WTC11 (cell line): ENCODE data around the gene AP2M1. TPM values are rescaled to one million over a fixed set of nuclear protein-coding genes. Genes with fewer than 3 reads are reported as not detected.

Experiments
- ATAC-seq: fragments of 200-7000 bp; cut with Tn5 transposase; 2 replicates; pipeline ENCODE4 v1.10.0; 2021; ENCODE audit warnings: mild to moderate bottlenecking, moderate library complexity
- CTCF ChIA-PET: fragments of 300-600 bp; sonication (Branson Sonifier 250); formaldehyde crosslinking; loops from one replicate; lab custom pipeline; 2021; ENCODE audit warnings: antibody characterized with exemption; lab: Charles Lee
- POLR2A ChIA-PET: fragments of 350-600 bp; sonication (Branson Sonifier 250); formaldehyde crosslinking; loops from one replicate; lab custom pipeline; 2021; ENCODE audit warnings: antibody characterized with exemption; lab: Charles Lee
- DNase-seq: peaks from one replicate; pipeline ENCODE4 v3.0.0; 2021; ENCODE audit warnings: low spot score
- H3K27ac Mint-ChIP-seq: 2 replicates; pipeline ENCODE4 v1.8.0; 2021; ENCODE audit warnings: mixed read lengths
- H3K27me3 Mint-ChIP-seq: 2 replicates; pipeline ENCODE4 v1.8.0; 2021; ENCODE audit warnings: low read depth, mild to moderate bottlenecking, moderate library complexity, mixed read lengths
- H3K36me3 Mint-ChIP-seq: 2 replicates; pipeline ENCODE4 v1.8.0; 2021; ENCODE audit warnings: mixed read lengths
- H3K4me1 Mint-ChIP-seq: 2 replicates; pipeline ENCODE4 v1.8.0; 2022; ENCODE audit warnings: mixed read lengths
- H3K4me3 Mint-ChIP-seq: 2 replicates; pipeline ENCODE4 v1.8.0; 2021; ENCODE audit warnings: mild to moderate bottlenecking, moderate library complexity, mixed read lengths
- H3K9me3 Mint-ChIP-seq: 2 replicates; pipeline ENCODE4 v1.8.0; 2021; ENCODE audit warnings: mixed read lengths
- AR ChIP-seq: fragments of 250-450 bp; sonication (Bioruptor Pico); IDR thresholded peaks from 2 replicates; pipeline ENCODE4 v1.9.0; 2021; ENCODE audit warnings: mild to moderate bottlenecking
- ARID4B ChIP-seq: sonication (generic); formaldehyde crosslinking; IDR thresholded peaks from 2 replicates; pipeline ENCODE4 v1.8.0; 2023; ENCODE audit warnings: missing genetic modification reagents, mild to moderate bottlenecking, borderline replicate concordance
- ATF2 ChIP-seq: sonication (generic); formaldehyde crosslinking; IDR thresholded peaks from 2 replicates; pipeline ENCODE4 v1.8.1; 2022; ENCODE audit warnings: low read depth, missing genetic modification reagents, borderline replicate concordance
- CBFB ChIP-seq: sonication (generic); formaldehyde crosslinking; IDR thresholded peaks from 2 replicates; pipeline ENCODE4 v1.8.1; 2022; ENCODE audit warnings: mild to moderate bottlenecking, low read depth, missing genetic modification reagents
- CDX4 ChIP-seq: fragments of 250-450 bp; sonication (Bioruptor Pico); IDR thresholded peaks from 2 replicates; pipeline ENCODE4 v1.9.0; 2021; ENCODE audit warnings: moderate library complexity, mild to moderate bottlenecking, inconsistent platforms, borderline replicate concordance
- CREM ChIP-seq: sonication (generic); formaldehyde crosslinking; IDR thresholded peaks from 2 replicates; pipeline ENCODE4 v1.8.1; 2022; ENCODE audit warnings: mild to moderate bottlenecking, missing genetic modification reagents, moderate library complexity
- GRHL2 ChIP-seq: fragments of 250-450 bp; sonication (Bioruptor Pico); IDR thresholded peaks from 2 replicates; pipeline ENCODE4 v1.8.0; 2022; ENCODE audit warnings: mild to moderate bottlenecking, moderate library complexity; ENCODE audit not compliant: insufficient replicate concordance, severe bottlenecking
- IRF1 ChIP-seq: sonication (generic); formaldehyde crosslinking; IDR thresholded peaks from 2 replicates; pipeline ENCODE4 v1.8.0; 2023; ENCODE audit warnings: missing genetic modification reagents
- MYBL2 ChIP-seq: sonication (generic); formaldehyde crosslinking; IDR thresholded peaks from 2 replicates; pipeline ENCODE4 v1.8.1; 2023; ENCODE audit warnings: mild to moderate bottlenecking, moderate library complexity, missing genetic modification reagents
- NFYB ChIP-seq: sonication (generic); formaldehyde crosslinking; conservative IDR thresholded peaks from 2 replicates; pipeline ENCODE4 v1.8.0; 2022; ENCODE audit warnings: low read depth, missing genetic modification reagents
- OVOL2 ChIP-seq: fragments of 250-450 bp; sonication (Bioruptor Pico); IDR thresholded peaks from 2 replicates; pipeline ENCODE4 v1.9.0; 2021; ENCODE audit warnings: mild to moderate bottlenecking, borderline replicate concordance
- SP1 ChIP-seq: sonication (generic); formaldehyde crosslinking; conservative IDR thresholded peaks from 2 replicates; pipeline ENCODE4 v1.8.1; 2022; ENCODE audit warnings: missing genetic modification reagents
- ZMAT4 ChIP-seq: fragments of 250-450 bp; sonication (Bioruptor Pico); IDR thresholded peaks from 2 replicates; pipeline ENCODE4 v1.9.0; 2021; ENCODE audit warnings: mild to moderate bottlenecking
- ZNF232 ChIP-seq: sonication (generic); formaldehyde crosslinking; IDR thresholded peaks from 2 replicates; pipeline ENCODE4 v1.8.0; 2022; ENCODE audit warnings: mild to moderate bottlenecking, missing genetic modification reagents
- ZNF423 ChIP-seq: fragments of 250-450 bp; sonication (Bioruptor Pico); IDR thresholded peaks from 2 replicates; pipeline ENCODE4 v2.1.2; 2022; ENCODE audit warnings: mild to moderate bottlenecking, moderate library complexity
- total RNA-seq: library from RNA; stranded (reverse); gene quantifications from 3 replicates; pipeline ENCODE4 v1.2.3, GENCODE V29; 2021

AP2M1 gene
- total RNA-seq, 1 experiment from 2014 or later, result 399 TPM

- TF ChIP-seq ARID4B (CRISPR knock-in tag), result peak; percentile 75; the same call in 1 of the 2 replicates
- no peak for TF ChIP-seq CDX4 (CRISPR knock-in tag)
- no peak for TF ChIP-seq NFYB
- no peak for TF ChIP-seq ATF2 (CRISPR knock-in tag)
- 0 out of 2 replicates have a peak, but pooled peaks have one; percentile 21 for TF ChIP-seq SP1 (CRISPR knock-in tag)
- TF ChIP-seq, all 79 proteins: peak for 17
Measured at GRCh38 chr3:184133840-184134745, 40.6 kb upstream of the AP2M1 start (continued).

- TF ChIP-seq IRF1 (CRISPR knock-in tag), result no peak
- TF ChIP-seq CREM (CRISPR knock-in tag), result 0 out of 2 replicates have a peak, but pooled peaks have one; percentile 19
- H3K9me3 Mint-ChIP-seq, result no peaks in the 10 kb centered on the region
- no peaks in the 10 kb centered on the region for H3K27me3 Mint-ChIP-seq
- ChIA-PET POLR2A (interaction anchor here (1.0 to 1.4 kb wide), 2 partner anchors 26 to 51 kb away, joined by 3 read pairs; partner anchors contain the start of gene ABCF3), CTCF (interaction anchor here (0.6 to 2.8 kb wide), 15 partner anchors 10 to 250 kb away, joined by 3 to 12 read pairs (median 4); partner anchors contain the start of genes ABCC5, CAMK2N2, EEF1AKMT4 and PARL)
- DNase-seq (no peak), ATAC-seq (no peak)
- H3K27ac Mint-ChIP-seq, result peak overlapping the region; percentile 89
- 0 out of 2 replicates have a peak, but pooled peaks cover 3% of the 10 kb centered on the region for H3K36me3 Mint-ChIP-seq
- H3K4me1 Mint-ChIP-seq, result peaks cover 20% of the 10 kb centered on the region
- H3K4me3 Mint-ChIP-seq, result peak overlapping the region; percentile 94
Measured at GRCh38 chr3:184134746-184135148, 39.9 kb upstream of the AP2M1 start.

- no peaks in the 10 kb centered on the region for H3K27me3 Mint-ChIP-seq
- CTCF ChIA-PET, result interaction anchor here (0.6 to 2.8 kb wide), 12 partner anchors 9 to 251 kb away, joined by 3 to 12 read pairs (median 4); partner anchors contain the start of genes ABCC5, EEF1AKMT4 and PARL
- peak; percentile 89 for DNase-seq
- peaks cover 20% of the 10 kb centered on the region for H3K4me1 Mint-ChIP-seq
- peak; percentile 81 for ATAC-seq
- peak within 1 kb of the TSS; percentile 94 for H3K4me3 Mint-ChIP-seq
- POLR2A ChIA-PET, result interaction anchor here (1.0 kb wide), 2 partner anchors 16 to 50 kb away, joined by 3 to 4 read pairs; partner anchors contain the start of gene ABCF3
- H3K27ac Mint-ChIP-seq, result peak within 1 kb of the TSS; percentile 89
- H3K9me3 Mint-ChIP-seq, result no peaks in the 10 kb centered on the region
- peaks cover 7% of the 10 kb centered on the region for H3K36me3 Mint-ChIP-seq
- TF ChIP-seq ZNF423 (CRISPR knock-in tag), result no peak
- TF ChIP-seq ZNF232, result peak; percentile 86
- no peak for TF ChIP-seq IRF1 (CRISPR knock-in tag)
- no peak for TF ChIP-seq AR (CRISPR knock-in tag)
- no peak for TF ChIP-seq CBFB (CRISPR knock-in tag)
- no peak for TF ChIP-seq ZMAT4 (CRISPR knock-in tag)
- TF ChIP-seq MYBL2 (CRISPR knock-in tag), result no peak
- TF ChIP-seq CDX4 (CRISPR knock-in tag), result no peak
- TF ChIP-seq GRHL2 (CRISPR knock-in tag), result no peak
- TF ChIP-seq OVOL2 (CRISPR knock-in tag), result no peak
Measured at GRCh38 chr3:184135149-184135910, 39.3 kb upstream of the AP2M1 start, which contains the start of gene EIF2B5. EIF2B5 (plus strand) TSS chr3:184135358; CDS start chr3:184135386, 28 bp downstream.
